GM13977 (cell line): ENCODE results near the gene CYB561D2.

Experiments
- DNase-seq: peaks from one replicate; pipeline ENCODE4 v3.0.0; 2012; ENCODE audit warnings: low spot score
- in situ Hi-C: fragments of 300-500 bp; cut with MboI; formaldehyde crosslinking; loops from one replicate; pipeline ENCODE4 v1.12.0; 2022; ENCODE audit warnings: low sequenced_read_pairs, low pct_unique_long_range_greater_than_20kb, mixed read lengths, inconsistent platforms; ENCODE audit not compliant: unreplicated experiment
- TF ChIP-seq, protein P1 (sequence below): IDR thresholded peaks from 2 replicates; pipeline ENCODE4 v1.5.1; 2012; ENCODE audit warnings: mild to moderate bottlenecking, control low read depth; ENCODE audit not compliant: insufficient read depth; ENCODE audit errors: extremely low read depth, missing control alignments

The CYB561D2 gene

GRCh38 chr3:50314816-50315215 is 35.8 kb upstream of the CYB561D2 start:
- TF ChIP-seq, protein P1, sequence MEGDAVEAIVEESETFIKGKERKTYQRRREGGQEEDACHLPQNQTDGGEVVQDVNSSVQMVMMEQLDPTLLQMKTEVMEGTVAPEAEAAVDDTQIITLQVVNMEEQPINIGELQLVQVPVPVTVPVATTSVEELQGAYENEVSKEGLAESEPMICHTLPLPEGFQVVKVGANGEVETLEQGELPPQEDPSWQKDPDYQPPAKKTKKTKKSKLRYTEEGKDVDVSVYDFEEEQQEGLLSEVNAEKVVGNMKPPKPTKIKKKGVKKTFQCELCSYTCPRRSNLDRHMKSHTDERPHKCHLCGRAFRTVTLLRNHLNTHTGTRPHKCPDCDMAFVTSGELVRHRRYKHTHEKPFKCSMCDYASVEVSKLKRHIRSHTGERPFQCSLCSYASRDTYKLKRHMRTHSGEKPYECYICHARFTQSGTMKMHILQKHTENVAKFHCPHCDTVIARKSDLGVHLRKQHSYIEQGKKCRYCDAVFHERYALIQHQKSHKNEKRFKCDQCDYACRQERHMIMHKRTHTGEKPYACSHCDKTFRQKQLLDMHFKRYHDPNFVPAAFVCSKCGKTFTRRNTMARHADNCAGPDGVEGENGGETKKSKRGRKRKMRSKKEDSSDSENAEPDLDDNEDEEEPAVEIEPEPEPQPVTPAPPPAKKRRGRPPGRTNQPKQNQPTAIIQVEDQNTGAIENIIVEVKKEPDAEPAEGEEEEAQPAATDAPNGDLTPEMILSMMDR, result no peak
- in situ Hi-C loops, result no loop called here
- no peak for DNase-seq

- in situ Hi-C loops, result no loop called here
- TF ChIP-seq, protein P1, result no peak
- DNase-seq, result no peak
Measured at GRCh38 chr3:50316657-50317242, 33.9 kb upstream of the CYB561D2 start.

DNA sequence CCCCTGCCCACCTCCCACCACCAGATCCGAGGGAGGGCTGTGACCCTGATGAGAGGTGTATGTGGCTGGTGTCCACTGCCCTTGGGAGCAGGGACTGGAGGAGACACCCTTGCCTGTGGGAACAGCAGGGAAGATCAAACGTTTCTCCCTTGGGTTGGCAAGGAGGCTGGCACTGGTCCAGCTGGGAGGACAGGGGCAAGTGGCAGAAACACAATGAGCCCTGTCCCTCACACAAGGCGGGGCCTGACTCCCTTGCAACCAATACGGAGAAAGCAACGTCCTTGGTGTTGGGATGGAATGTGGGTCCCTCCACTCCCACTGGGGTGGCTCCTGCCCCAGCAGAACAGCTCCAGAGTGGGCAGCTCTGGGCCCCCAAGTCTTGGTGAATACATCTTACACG is 33.4 kb upstream of the CYB561D2 start:
- in situ Hi-C loops, result no loop called here
- TF ChIP-seq, protein P1, result no peak
- DNase-seq, result no peak

DNA sequence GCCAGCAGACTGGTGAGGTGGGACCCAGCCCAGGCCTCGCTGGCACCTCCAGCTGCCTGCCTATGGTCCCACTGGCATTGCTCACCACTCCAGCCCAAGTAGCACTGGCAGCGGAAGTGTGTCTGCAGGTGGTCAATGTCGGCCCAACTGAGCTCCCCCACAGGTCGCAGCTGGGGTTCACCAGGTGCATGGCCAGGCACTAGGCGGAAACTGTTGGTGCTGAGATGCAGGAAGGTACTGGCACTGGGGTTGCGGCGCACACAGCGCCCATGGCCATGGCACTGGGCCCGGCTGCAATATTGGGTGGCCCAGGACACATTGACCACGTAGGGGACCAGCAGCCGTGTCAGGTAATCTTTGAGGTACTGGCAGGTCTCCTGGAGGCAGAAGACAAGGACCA is 32.5 kb upstream of the CYB561D2 start:
- no peak for DNase-seq
- in situ Hi-C loops, result no loop called here
- TF ChIP-seq, protein P1, result no peak

GRCh38 chr3:50318615-50319014 is 32.0 kb upstream of the CYB561D2 start:
- in situ Hi-C loops, result no loop called here
- DNase-seq, result no peak
- TF ChIP-seq, protein P1, result no peak

- no peak for DNase-seq
- TF ChIP-seq, protein P1, result no peak
- in situ Hi-C loops, result no loop called here
Measured at GRCh38 chr3:50319181-50319893, 31.3 kb upstream of the CYB561D2 start.
